Measurements from ENCODE around the gene ZC3H4.
A peak's percentile ranks its signal among the peaks of the same experiment; 100 is the strongest.

The ZC3H4 gene

GRCh38 chr19:47112997-47113849, at the start of gene ZC3H4:
Gene ZC3H4, minus strand, starts transcription at chr19:47113776. Its CDS starts 1,192 bp downstream, at chr19:47112584.
- TF ChIP-seq CTCF (IDR thresholded peaks at IDR 0.05; ENCODE audit: control insufficient read depth, insufficient read depth, low read depth, low read length, missing control alignments) = no peak

GRCh38 chr19:47161876-47162489, 48.4 kb upstream of the ZC3H4 start:
- no peak overlapping the region for H3K4me3 ChIP-seq (ENCODE audit: control insufficient read depth, low read depth, low read length)
- DNase-seq (ENCODE audit: low read depth) = no peak
- no peak for TF ChIP-seq CTCF (IDR thresholded peaks at IDR 0.05; ENCODE audit: control insufficient read depth, insufficient read depth, low read depth, low read length, missing control alignments)

More at GRCh38 chr19:47112997-47113849, at the start of gene ZC3H4:
- H3K4me3 ChIP-seq (ENCODE audit: control insufficient read depth, low read depth, low read length) = peak within 1 kb of the TSS; percentile 86
- peak; percentile 97 for DNase-seq (ENCODE audit: low read depth)

- DNase-seq (ENCODE audit: low read depth) = no peak
- no peak overlapping the region for H3K4me3 ChIP-seq (ENCODE audit: control insufficient read depth, low read depth, low read length)
- TF ChIP-seq CTCF (IDR thresholded peaks at IDR 0.05; ENCODE audit: control insufficient read depth, insufficient read depth, low read depth, low read length, missing control alignments) = no peak
Observed at GRCh38 chr19:47158879-47159503, 45.4 kb upstream of the ZC3H4 start.

- H3K4me3 ChIP-seq (ENCODE audit: control insufficient read depth, low read depth, low read length) = no peak overlapping the region
- no peak for TF ChIP-seq CTCF (IDR thresholded peaks at IDR 0.05; ENCODE audit: control insufficient read depth, insufficient read depth, low read depth, low read length, missing control alignments)
- DNase-seq (ENCODE audit: low read depth) = no peak
Observed at GRCh38 chr19:47158367-47158791, 44.8 kb upstream of the ZC3H4 start.

GRCh38 chr19:47157431-47158321, 44.1 kb upstream of the ZC3H4 start:
- TF ChIP-seq CTCF (IDR thresholded peaks at IDR 0.05; ENCODE audit: control insufficient read depth, insufficient read depth, low read depth, low read length, missing control alignments) = no peak
- no peak for DNase-seq (ENCODE audit: low read depth)
- H3K4me3 ChIP-seq (ENCODE audit: control insufficient read depth, low read depth, low read length) = no peak overlapping the region

All from AG09309 (cell line).